VCaP (cell line): Measurements from ENCODE around the gene KLHL2.

ENCODE experiments used
- H3K27ac ChIP-seq: fragments of 450-650 bp; 2 replicates; pipeline ENCODE4 v1.5.1; 2017
- CTCF ChIP-seq: fragments of 450-650 bp; conservative IDR thresholded peaks from 2 replicates; pipeline ENCODE4 v1.5.1; 2017; ENCODE audit warnings: mild to moderate bottlenecking, moderate library complexity

The KLHL2 gene

GRCh38 chr4:165324236-165324917 lies 117.0 kb downstream of the KLHL2 start:
- no peak overlapping the region for H3K27ac ChIP-seq
- no peak for TF ChIP-seq CTCF

GRCh38 chr4:165324918-165325304 lies 117.5 kb downstream of the KLHL2 start:
- no peak for TF ChIP-seq CTCF
- H3K27ac ChIP-seq = no peak overlapping the region

GRCh38 chr4:165325732-165326512 lies 118.6 kb downstream of the KLHL2 start:
- H3K27ac ChIP-seq = peak overlapping the region; percentile 84
- TF ChIP-seq CTCF = no peak

DNA sequence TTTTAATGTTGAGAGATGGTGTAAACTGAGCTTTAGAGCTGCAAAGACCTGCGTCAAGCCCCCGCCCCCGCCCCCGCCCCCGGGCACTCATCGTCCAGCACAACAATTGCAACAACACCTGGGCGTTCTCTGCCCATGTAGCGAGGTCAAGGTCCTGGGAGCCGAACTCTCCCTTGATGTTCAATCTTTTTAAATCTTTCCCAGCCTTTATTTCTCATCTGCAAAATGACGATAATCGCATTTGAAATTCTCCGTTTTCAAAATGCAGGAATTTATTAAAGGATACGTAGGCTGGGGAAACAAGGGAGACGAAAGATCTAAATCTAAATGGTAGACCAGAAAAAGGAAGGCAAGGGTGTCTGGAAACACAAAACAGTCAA lies 119.5 kb downstream of the KLHL2 start:
- TF ChIP-seq CTCF = no peak
- peak overlapping the region; percentile 84 for H3K27ac ChIP-seq

- peak within 1 kb of the TSS; percentile 84 for H3K27ac ChIP-seq
- no peak for TF ChIP-seq CTCF
These were observed 120.1 kb downstream of the KLHL2 start, which contains the start of gene MSMO1 for GRCh38 chr4:165327211-165328100. Gene MSMO1 (plus strand): TSS chr4:165327669. CDS start chr4:165333371, 5,702 bp downstream.

DNA sequence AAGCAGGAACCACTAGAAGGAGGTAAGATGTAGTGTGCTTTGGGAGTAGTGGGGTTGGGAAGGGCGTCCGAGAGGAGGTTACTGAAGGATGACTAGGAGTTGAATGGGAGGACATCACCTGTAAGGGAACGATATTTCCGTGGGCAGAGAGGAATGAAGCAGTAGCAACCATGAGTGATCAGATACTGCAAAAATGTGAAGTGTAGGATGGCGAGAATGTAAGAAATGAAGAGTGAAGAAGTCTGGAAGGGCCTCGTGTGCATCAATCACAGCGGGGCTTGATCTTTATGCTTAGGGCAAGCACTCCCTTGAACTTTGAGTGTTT lies 120.7 kb downstream of the KLHL2 start:
- TF ChIP-seq CTCF = no peak
- peak overlapping the region; percentile 84 for H3K27ac ChIP-seq

DNA sequence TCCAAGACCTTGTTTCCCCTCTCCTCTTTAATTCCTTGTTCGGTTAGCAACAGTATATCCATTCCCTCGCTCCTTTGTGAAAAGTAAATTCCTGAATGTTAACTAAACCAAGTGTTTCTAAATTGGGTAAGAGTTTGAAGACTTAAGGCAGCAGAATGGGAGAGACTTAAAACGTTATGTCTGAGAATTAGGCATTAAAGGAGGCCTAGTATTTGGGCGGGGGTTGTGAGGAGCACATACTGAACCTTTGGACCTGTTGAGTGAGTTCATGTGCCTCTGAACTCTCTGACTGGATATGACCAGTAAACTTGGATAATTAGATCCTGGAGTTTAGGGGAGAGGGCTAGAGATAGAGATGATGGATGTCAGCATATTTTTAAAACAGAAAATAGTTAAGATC lies 121.3 kb downstream of the KLHL2 start:
- H3K27ac ChIP-seq = peak overlapping the region; percentile 84
- no peak for TF ChIP-seq CTCF
